ENCODE results near the gene ADH1A. TPM values are rescaled to one million over a fixed set of nuclear protein-coding genes. Genes with fewer than 3 reads are reported as not detected.
"Not testable (repeated sequence)": the region's sequence is repeated elsewhere in the genome, so short reads cannot be mapped to it uniquely, and the experiment has no call there.

Gene ADH1A
- polyA plus RNA-seq, 1 donor: 0.54 TPM

- DNase-seq (ENCODE audit: low read depth): no peak
Observed at GRCh38 chr4:99281261-99281660, 9.5 kb downstream of the ADH1A start.

- peak; percentile 85 for DNase-seq (ENCODE audit: low read depth)
Observed at GRCh38 chr4:99276417-99276816, 14.4 kb downstream of the ADH1A start.

GRCh38 chr4:99275885-99276284 lies 14.9 kb downstream of the ADH1A start:
- DNase-seq (ENCODE audit: low read depth): no peak

GRCh38 chr4:99275050-99275449 lies 15.7 kb downstream of the ADH1A start:
- DNase-seq (ENCODE audit: low read depth): no peak

DNA sequence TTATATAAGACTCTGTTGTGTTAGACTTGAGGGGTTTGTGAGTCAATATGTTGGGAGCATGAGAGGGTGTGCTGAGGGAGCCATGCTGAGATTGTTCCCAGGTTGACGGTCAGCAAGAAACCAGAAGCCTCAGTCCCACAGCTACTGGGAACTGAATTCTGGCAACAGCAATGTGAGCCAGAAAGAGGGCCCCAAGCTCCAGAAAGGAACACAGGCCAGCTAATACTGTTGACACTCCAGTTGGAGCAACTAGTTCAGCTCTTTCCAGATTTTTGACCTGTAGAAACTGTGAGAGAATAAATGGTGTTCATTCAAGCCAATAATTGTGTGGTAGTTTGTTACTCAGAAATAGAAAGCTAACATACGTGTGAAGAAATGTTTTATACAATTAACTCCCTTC lies 17.1 kb downstream of the ADH1A start:
- DNase-seq (ENCODE audit: low read depth): no peak

- DNase-seq (ENCODE audit: low read depth): no peak
Observed at GRCh38 chr4:99264927-99265326, 25.9 kb downstream of the ADH1A start.

- no peak for DNase-seq (ENCODE audit: low read depth)
Observed at GRCh38 chr4:99252746-99253145, 38.0 kb downstream of the ADH1A start.

GRCh38 chr4:99248714-99249113 lies 42.1 kb downstream of the ADH1A start:
- DNase-seq (ENCODE audit: low read depth): no peak

- DNase-seq (ENCODE audit: low read depth): no peak
Observed at GRCh38 chr4:99235955-99236354, 54.8 kb downstream of the ADH1A start.

- no peak for DNase-seq (ENCODE audit: low read depth)
Observed at GRCh38 chr4:99234331-99235010, 56.3 kb downstream of the ADH1A start.

DNA sequence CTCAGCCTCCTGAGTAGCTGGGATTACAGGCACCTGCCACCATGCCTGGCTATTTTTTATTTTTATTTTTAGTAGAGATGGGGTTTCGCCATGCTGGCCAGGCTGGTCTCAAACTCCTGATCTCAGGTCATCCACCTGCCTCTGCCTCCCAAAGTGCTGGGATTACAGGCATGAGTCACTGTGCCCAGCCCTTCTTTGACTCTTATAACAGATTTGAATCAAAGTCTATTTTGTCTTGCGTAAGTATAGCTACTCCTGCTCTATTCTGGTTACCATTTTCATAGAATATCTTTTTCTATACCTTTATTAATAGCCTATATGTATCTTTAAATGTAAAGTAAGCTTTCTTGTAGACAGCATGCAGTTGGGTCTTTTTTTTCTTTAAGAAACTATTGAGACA lies 57.4 kb downstream of the ADH1A start:
- DNase-seq (ENCODE audit: low read depth): not testable (repeated sequence)

- DNase-seq (ENCODE audit: low read depth): not testable (repeated sequence)
Observed at GRCh38 chr4:99228706-99229105, 62.1 kb downstream of the ADH1A start.

DNA sequence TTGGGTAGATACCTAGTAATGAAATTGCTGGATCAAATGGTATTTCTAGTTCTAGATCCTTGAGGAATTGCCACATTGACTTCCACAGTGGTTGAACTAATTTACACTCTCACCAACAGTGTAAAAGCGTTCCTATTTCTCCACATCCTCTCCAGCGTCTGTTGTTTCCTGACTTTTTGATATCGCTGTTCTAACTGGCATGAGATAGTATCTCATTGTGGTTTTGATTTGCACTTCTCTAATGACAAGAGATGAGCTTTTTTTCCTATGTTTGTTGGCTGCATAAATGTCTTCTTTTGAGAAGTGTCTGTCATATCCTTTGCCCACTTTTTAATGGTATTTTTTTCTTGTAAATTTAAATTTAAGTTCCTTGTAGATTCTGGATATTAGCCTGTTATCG lies 63.1 kb downstream of the ADH1A start:
- not testable (repeated sequence) for DNase-seq (ENCODE audit: low read depth)

Other genes with a start within 250 kb of the ADH1A start
- gene ADH5, start 202.2 kb downstream of the ADH1A start, polyA plus RNA-seq (ENCODE audit: insufficient read length): 92.4 TPM
- 0.24 TPM for gene ADH4, start 146.7 kb downstream of the ADH1A start, polyA plus RNA-seq (ENCODE audit: insufficient read length)
- 0.80 TPM for gene ADH6, start 71.7 kb downstream of the ADH1A start, polyA plus RNA-seq (ENCODE audit: insufficient read length)
- gene ADH1B, start 30.4 kb upstream of the ADH1A start, polyA plus RNA-seq (ENCODE audit: insufficient read length): 10.4 TPM
- 5.9 TPM for gene ADH1C, start 61.8 kb upstream of the ADH1A start, polyA plus RNA-seq (ENCODE audit: insufficient read length)
- not detected for gene ADH7, start 144.4 kb upstream of the ADH1A start, polyA plus RNA-seq (ENCODE audit: insufficient read length)
- gene C4orf17, start 220.0 kb upstream of the ADH1A start, polyA plus RNA-seq (ENCODE audit: insufficient read length): 0.20 TPM